ENCODE data around the gene YDJC. TPM values are rescaled to one million over a fixed set of nuclear protein-coding genes. Genes with fewer than 3 reads are reported as not detected.

Gene YDJC
- total and polyA plus RNA-seq, 9 of the 15 experiments (the other 6 are each of a cell fraction or from before 2014, with no cell fraction given): 13.5 to 871 (median 164) TPM

GRCh38 chr22:21631025-21631424 lies 1.2 kb upstream of the YDJC start (continued):
- TF ChIP-seq, protein P1, sequence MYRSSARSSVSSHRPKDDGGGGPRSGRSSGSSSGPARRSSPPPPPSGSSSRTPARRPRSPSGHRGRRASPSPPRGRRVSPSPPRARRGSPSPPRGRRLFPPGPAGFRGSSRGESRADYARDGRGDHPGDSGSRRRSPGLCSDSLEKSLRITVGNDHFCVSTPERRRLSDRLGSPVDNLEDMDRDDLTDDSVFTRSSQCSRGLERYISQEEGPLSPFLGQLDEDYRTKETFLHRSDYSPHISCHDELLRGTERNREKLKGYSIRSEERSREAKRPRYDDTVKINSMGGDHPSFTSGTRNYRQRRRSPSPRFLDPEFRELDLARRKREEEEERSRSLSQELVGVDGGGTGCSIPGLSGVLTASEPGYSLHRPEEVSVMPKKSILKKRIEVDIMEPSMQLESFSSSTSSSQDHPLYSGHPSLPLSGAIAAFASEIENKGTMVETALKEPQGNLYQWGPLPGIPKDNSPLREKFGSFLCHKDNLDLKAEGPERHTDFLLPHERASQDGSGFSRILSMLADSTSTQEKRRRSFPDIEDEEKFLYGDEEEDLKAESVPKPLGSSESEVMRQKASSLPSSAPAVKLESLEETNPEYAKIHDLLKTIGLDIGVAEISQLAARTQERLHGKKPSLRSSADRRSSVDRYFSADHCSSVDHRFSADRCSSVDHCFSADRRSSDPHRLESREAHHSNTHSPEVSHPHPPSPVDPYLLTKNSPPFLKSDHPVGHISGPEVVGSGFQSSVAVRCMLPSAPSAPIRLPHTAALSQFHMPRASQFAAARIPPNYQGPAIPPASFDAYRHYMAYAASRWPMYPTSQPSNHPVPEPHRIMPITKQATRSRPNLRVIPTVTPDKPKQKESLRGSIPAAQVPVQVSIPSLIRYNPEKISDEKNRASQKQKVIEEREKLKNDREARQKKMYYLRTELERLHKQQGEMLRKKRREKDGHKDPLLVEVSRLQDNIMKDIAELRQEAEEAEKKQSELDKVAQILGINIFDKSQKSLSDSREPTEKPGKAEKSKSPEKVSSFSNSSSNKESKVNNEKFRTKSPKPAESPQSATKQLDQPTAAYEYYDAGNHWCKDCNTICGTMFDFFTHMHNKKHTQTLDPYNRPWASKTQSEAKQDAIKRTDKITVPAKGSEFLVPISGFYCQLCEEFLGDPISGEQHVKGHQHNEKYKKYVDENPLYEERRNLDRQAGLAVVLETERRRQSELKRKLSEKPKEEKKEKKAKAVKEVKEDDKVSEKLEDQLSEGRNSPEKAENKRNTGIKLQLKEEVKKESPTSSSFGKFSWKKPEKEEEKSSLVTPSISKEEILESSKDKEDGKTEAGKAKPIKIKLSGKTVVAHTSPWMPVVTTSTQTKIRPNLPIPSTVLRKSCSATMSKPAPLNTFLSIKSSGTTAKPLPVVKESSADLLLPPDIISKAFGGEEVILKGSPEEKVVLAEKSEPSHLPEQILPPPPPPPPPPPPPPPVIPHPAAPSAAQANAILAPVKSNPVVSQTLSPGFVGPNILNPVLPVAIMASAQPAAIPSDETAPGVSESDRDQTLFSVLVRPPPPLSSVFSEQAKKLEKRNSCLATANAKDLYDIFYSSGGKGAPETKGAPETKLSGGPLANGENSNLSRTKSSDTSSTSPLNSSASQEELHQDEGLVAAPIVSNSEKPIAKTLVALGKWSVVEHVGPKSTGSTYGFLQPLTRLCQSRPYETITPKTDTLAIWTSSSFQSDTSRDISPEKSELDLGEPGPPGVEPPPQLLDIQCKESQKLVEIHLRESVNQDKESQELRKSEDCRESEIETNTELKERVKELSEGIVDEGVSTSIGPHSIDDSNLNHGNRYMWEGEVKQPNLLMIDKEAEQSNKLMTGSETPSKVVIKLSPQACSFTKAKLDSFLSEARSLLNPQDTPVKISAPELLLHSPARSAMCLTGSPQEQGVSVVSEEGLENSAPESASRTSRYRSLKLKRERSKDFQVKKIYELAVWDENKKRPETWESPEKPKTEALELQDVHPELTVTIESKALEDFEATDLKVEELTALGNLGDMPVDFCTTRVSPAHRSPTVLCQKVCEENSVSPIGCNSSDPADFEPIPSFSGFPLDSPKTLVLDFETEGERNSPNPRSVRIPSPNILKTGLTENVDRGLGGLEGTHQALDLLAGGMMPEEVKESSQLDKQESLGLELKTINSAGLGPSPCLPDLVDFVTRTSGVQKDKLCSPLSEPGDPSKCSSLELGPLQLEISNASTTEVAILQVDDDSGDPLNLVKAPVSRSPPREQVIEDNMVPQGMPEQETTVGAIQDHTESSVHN (IDR thresholded peaks at IDR 0.05; ENCODE audit: borderline replicate concordance in 1 of 2, low read depth in 1 of 2): no peak
- TF ChIP-seq HMGXB4 (CRISPR knock-in tag; IDR thresholded peaks at IDR 0.05): no peak; the same call in none of the 2 replicates
- TF ChIP-seq ZKSCAN8 (CRISPR knock-in tag; IDR thresholded peaks at IDR 0.05): no peak
- TF ChIP-seq STAT6 (CRISPR knock-in tag; IDR thresholded peaks at IDR 0.05): peak; percentile 92; the same call in 1 of the 2 replicates
- no peak for TF ChIP-seq BRF2 (IDR thresholded peaks at IDR 0.05; ENCODE audit: borderline replicate concordance, insufficient read depth, insufficient read length)
- no peak for TF ChIP-seq CBFB (CRISPR knock-in tag; IDR thresholded peaks at IDR 0.05)
- no peak for TF ChIP-seq HOXB6 (CRISPR knock-in tag; IDR thresholded peaks at IDR 0.05; ENCODE audit: borderline replicate concordance)

Data from K562 (cell line).